Fibroblast of pulmonary artery (primary cell): ENCODE results near the gene SH3GLB1.

Source experiments
- DNase-seq: peaks from one replicate; pipeline ENCODE4 v3.0.0-alpha.2; 2010; ENCODE audit warnings: low read depth
- H3K4me3 ChIP-seq: replicated peaks from 2 replicates; pipeline ENCODE4 v1.5.1; 2011; ENCODE audit warnings: low read depth, mild to moderate bottlenecking, control low read depth, low read length, moderate library complexity
- TF ChIP-seq, protein P1 (sequence below): IDR thresholded peaks from 2 replicates; pipeline ENCODE4 v1.5.1; 2011; ENCODE audit warnings: mild to moderate bottlenecking, control low read depth, low read length, inconsistent platforms; ENCODE audit errors: missing control alignments

Gene SH3GLB1

DNA sequence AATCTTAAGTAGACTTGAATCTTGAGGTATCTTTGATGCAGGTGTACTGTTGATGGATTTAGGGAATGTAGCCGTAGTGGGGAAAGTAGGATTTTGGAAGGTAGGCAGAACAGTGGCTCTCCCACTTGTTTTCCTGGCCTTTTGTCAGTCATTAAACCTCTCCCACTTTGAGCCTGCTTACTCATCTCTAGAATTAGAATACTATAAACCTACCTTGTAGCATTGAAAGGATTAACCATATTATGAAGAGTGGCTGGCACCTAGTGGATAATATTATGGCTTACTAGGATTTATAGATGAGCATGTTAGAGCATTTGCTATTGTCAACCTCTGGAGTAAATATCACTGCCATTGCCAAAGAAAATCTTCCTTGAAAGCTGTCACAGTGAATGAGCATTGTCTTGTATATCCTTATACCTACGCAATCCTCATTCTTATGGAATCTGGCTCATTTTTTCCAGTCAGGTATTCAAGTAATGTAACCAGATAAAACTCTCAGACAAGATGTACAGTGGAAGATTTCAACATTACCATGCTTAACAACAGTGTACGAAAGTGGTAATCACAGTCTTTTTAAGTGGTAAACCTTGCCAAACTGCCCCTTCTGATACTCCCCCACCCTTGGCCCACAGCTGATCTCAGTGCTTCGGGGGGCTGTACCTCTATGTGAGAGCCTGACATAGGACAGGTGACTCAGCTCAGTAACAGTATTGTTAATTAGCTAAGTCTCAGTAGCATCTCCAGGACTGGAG is 44.4 kb downstream of the SH3GLB1 start:
- no peak for DNase-seq
- H3K4me3 ChIP-seq: no peak overlapping the region
- TF ChIP-seq, protein P1, sequence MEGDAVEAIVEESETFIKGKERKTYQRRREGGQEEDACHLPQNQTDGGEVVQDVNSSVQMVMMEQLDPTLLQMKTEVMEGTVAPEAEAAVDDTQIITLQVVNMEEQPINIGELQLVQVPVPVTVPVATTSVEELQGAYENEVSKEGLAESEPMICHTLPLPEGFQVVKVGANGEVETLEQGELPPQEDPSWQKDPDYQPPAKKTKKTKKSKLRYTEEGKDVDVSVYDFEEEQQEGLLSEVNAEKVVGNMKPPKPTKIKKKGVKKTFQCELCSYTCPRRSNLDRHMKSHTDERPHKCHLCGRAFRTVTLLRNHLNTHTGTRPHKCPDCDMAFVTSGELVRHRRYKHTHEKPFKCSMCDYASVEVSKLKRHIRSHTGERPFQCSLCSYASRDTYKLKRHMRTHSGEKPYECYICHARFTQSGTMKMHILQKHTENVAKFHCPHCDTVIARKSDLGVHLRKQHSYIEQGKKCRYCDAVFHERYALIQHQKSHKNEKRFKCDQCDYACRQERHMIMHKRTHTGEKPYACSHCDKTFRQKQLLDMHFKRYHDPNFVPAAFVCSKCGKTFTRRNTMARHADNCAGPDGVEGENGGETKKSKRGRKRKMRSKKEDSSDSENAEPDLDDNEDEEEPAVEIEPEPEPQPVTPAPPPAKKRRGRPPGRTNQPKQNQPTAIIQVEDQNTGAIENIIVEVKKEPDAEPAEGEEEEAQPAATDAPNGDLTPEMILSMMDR: no peak

DNA sequence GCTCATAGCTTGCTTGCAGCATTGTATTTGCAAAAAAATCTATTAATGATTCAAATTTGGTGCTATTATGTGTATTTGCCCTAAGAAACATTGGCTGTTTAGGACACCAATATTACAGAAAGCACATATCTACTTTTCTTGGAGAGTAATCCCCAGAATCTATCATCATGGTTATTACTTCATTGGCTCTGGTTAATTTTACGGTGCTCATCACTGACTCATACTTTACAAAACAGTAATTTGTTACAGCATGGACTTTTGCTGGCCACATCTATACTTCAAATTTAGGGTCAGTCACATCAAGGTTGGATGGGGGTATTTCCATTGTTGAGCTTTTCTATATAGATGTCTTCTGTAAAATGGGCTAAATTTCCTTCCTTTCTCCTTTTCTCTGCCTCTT is 45.7 kb downstream of the SH3GLB1 start:
- DNase-seq: no peak
- TF ChIP-seq, protein P1: no peak
- no peak overlapping the region for H3K4me3 ChIP-seq

DNA sequence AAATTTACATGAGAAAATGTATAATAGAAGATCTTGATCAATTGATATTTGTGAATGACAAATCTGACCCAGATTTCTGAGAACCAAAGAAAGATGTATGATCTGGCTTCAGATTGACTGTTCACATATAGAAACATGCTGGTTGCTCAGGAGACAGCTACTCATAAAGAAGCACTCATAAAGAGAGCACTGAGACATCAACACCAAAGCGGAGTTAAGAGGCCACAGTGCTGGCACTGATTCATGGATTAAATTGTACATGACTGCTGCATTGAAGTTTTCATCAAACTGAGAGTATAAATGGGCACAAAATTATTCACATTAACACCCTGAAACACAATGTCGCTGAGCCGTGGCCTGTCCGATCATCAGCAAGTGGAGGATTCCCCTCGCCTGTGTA is 46.2 kb downstream of the SH3GLB1 start:
- DNase-seq: no peak

DNA sequence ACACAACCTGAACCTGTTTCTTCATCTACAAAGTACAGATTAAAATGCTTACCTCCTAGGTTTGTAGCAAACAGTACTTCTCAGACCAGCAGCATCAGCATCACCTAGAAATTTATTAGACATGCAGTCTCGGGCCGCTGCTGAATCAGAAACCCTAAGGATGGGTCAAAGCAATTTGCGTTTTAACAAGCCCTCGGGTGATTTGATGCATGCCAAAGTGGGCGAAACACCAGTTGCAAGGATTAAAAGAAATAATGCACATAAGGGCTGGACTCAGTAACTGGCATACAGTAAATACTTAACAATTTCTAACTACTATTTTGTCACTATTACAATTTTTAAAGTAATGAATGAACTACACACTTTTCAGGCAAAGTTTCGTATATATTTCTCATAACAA is 47.5 kb downstream of the SH3GLB1 start:
- no peak for DNase-seq
- H3K4me3 ChIP-seq: no peak overlapping the region
- TF ChIP-seq, protein P1: no peak

More for the DNA sequence above, 46.2 kb downstream of the SH3GLB1 start:
- TF ChIP-seq, protein P1: no peak
- no peak overlapping the region for H3K4me3 ChIP-seq

DNA sequence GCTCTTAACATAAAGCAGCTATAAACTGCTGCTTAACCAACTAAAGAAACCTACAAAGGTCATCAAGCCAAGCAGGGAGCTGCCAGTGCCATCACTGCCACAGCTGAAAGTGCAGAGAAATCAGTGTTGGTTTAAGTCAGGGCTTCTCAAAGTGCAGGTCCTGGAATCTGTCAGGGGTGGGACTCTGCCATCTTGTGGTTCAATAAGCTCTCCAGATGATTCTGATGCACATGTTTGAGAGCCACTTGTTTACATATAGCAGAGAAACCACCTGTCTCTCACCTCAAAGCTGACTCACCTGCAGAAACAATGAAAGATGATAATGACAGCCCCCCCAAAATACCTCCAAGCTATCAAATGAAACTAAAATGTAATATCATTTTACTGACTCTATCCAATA is 49.3 kb downstream of the SH3GLB1 start:
- DNase-seq: no peak
- TF ChIP-seq, protein P1: peak; percentile 4
- no peak overlapping the region for H3K4me3 ChIP-seq

DNA sequence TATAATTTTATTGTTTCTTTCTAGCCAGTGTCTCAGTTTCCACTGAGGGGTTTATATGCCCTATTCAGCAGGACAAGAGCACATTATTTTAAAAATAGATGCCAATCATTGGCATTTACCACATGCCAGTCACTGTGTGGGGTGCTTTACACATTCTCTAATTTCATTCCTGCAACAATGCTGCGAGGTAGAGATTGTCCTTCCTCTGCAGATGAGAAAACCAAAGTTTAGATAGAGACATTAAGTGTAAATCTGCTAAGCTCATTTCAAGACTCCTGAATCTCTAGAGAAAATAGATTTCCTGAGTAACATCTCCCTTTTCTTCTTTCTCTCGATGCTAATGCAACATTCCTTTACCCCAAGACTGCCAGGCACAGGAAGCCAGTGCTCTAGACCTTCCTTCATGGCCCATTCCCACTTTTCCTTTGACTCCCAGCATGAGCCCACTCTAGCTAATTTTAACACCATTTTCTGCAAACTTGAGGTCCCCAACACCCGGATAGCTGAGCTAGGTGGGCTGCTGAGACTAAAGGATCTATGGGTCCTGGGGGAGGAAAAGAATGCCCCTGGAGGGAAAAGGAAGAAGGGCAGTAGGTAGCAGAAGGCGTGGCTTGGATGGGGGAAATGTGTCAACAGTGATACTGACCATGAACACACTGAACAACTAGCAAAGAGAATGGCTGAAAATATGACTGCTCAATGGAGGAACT is 50.0 kb downstream of the SH3GLB1 start:
- H3K4me3 ChIP-seq: no peak overlapping the region
- no peak for DNase-seq
- TF ChIP-seq, protein P1: no peak
